HepG2 (cell line): ENCODE results near the gene TTLL13. TPM values are rescaled to one million over a fixed set of nuclear protein-coding genes. Genes with fewer than 3 reads are reported as not detected.

Source experiments
- CAMTA2 ChIP-seq: sonication (generic); formaldehyde crosslinking; IDR thresholded peaks from 2 replicates; pipeline ENCODE4 v1.4.0; 2020; ENCODE audit warnings: mild to moderate bottlenecking, missing genetic modification reagents, borderline replicate concordance
- FOSL2 ChIP-seq: sonication (generic); formaldehyde crosslinking; IDR thresholded peaks from 2 replicates; pipeline ENCODE4 v1.4.0; 2020; ENCODE audit warnings: missing genetic modification reagents
- FOXA3 ChIP-seq: IDR thresholded peaks from 2 replicates; pipeline ENCODE4 v1.6.1; 2016; ENCODE audit warnings: missing genetic modification reagents, missing compliant biosample characterization
- GTF3A ChIP-seq: sonication (generic); formaldehyde crosslinking; conservative IDR thresholded peaks from 2 replicates; pipeline ENCODE4 v1.4.0; 2020; ENCODE audit warnings: mild to moderate bottlenecking, missing genetic modification reagents
- HOXA3 ChIP-seq: sonication (generic); formaldehyde crosslinking; IDR thresholded peaks from 2 replicates; pipeline ENCODE4 v1.5.0; 2020; ENCODE audit warnings: missing genetic modification reagents
- MXD4 ChIP-seq: IDR thresholded peaks from 2 replicates; pipeline ENCODE4 v1.6.1; 2016; ENCODE audit warnings: mild to moderate bottlenecking, missing biosample characterization, missing genetic modification reagents
- NR2C2 ChIP-seq: sonication (generic); formaldehyde crosslinking; IDR thresholded peaks from 2 replicates; pipeline ENCODE4 v1.4.0; 2020; ENCODE audit warnings: missing genetic modification reagents, mild to moderate bottlenecking, moderate library complexity, borderline replicate concordance
- SMC3 ChIP-seq: IDR thresholded peaks from 2 replicates; pipeline ENCODE4 v1.6.1; 2011; ENCODE audit warnings: low read length, improper control_type of control experiment
- SNAPC2 ChIP-seq: sonication (generic); formaldehyde crosslinking; IDR thresholded peaks from 2 replicates; pipeline ENCODE4 v1.8.1; 2022; ENCODE audit warnings: mild to moderate bottlenecking, missing genetic modification reagents
- TBP ChIP-seq: sonication (generic); formaldehyde crosslinking; IDR thresholded peaks from 2 replicates; pipeline ENCODE4 v1.5.0; 2020; ENCODE audit warnings: missing genetic modification reagents
- ZBTB42 ChIP-seq: sonication (generic); formaldehyde crosslinking; IDR thresholded peaks from 2 replicates; pipeline ENCODE4 v1.5.0; 2020; ENCODE audit warnings: mild to moderate bottlenecking, missing genetic modification reagents
- ZFAT ChIP-seq: sonication (generic); formaldehyde crosslinking; conservative IDR thresholded peaks from 2 replicates; pipeline ENCODE4 v1.8.1; 2023; ENCODE audit warnings: missing genetic modification reagents, inconsistent platforms
- ZMYM4 ChIP-seq: sonication (generic); formaldehyde crosslinking; IDR thresholded peaks from 2 replicates; pipeline ENCODE4 v1.8.1; 2023; ENCODE audit warnings: mild to moderate bottlenecking, missing genetic modification reagents
- ZNF20 ChIP-seq: sonication (generic); formaldehyde crosslinking; IDR thresholded peaks from 2 replicates; pipeline ENCODE4 v1.4.0; 2020; ENCODE audit warnings: mild to moderate bottlenecking, moderate library complexity, missing genetic modification reagents
- ZNF260 ChIP-seq: sonication (generic); formaldehyde crosslinking; IDR thresholded peaks from 2 replicates; pipeline ENCODE4 v1.4.0; 2020; ENCODE audit warnings: missing genetic modification reagents, low read depth, mild to moderate bottlenecking, borderline replicate concordance
- ZNF468 ChIP-seq: sonication (generic); formaldehyde crosslinking; IDR thresholded peaks from 2 replicates; pipeline ENCODE4 v1.8.0; 2022; ENCODE audit warnings: mild to moderate bottlenecking, moderate library complexity, missing genetic modification reagents
- ZNF567 ChIP-seq: sonication (generic); formaldehyde crosslinking; IDR thresholded peaks from 2 replicates; pipeline ENCODE4 v1.8.1; 2023; ENCODE audit warnings: mild to moderate bottlenecking, missing genetic modification reagents, borderline replicate concordance
- ZNF660 ChIP-seq: sonication (generic); formaldehyde crosslinking; IDR thresholded peaks from 2 replicates; pipeline ENCODE4 v1.5.1; 2020; ENCODE audit warnings: mild to moderate bottlenecking, low read depth, missing genetic modification reagents, borderline replicate concordance
- ZNF720 ChIP-seq: sonication (generic); formaldehyde crosslinking; IDR thresholded peaks from 2 replicates; pipeline ENCODE4 v1.4.0; 2020; ENCODE audit warnings: missing genetic modification reagents
- ZNF781 ChIP-seq: sonication (generic); formaldehyde crosslinking; IDR thresholded peaks from 2 replicates; pipeline ENCODE4 v1.5.1; 2020; ENCODE audit warnings: borderline replicate concordance, mild to moderate bottlenecking, missing genetic modification reagents; ENCODE audit errors: not compliant biosample characterization
- polyA plus RNA-seq, 8 experiments: library from polyadenylated mRNA; depleted of rRNA in 3 of 8; stranded (reverse) in 7 of 8; unstranded in 1 of 8; fragments of >200 nt; fragmentation: Illumina TruSeq in 4 of 8; extraction: Trizol in 4 of 8; gene quantifications; 2 replicates each; pipeline versions ENCODE4 v1.2.1 to v1.2.3, GENCODE V29; 2011 to 2016; ENCODE audit warnings: low read depth in 4 of 8, missing spikeins in 1 of 8, mixed read lengths in 1 of 8; ENCODE audit not compliant: insufficient read depth in 1 of 8
- total RNA-seq, 5 experiments: library from RNA; depleted of rRNA; stranded (reverse); fragments of >200 nt; fragmentation: Illumina TruSeq; extraction: Trizol; gene quantifications; 2 replicates each; pipeline ENCODE4 v1.2.3, GENCODE V29; 2016; ENCODE audit warnings: low read depth in 1 of 5
- TF ChIP-seq, protein P1 (sequence below): sonication (generic); formaldehyde crosslinking; IDR thresholded peaks from 2 replicates; pipeline ENCODE4 v1.8.0; 2022; ENCODE audit warnings: mild to moderate bottlenecking, missing genetic modification reagents
- TF ChIP-seq, protein P2 (sequence below): sonication (generic); formaldehyde crosslinking; IDR thresholded peaks from 2 replicates; pipeline ENCODE4 v1.4.0; 2020; ENCODE audit warnings: missing genetic modification reagents, mild to moderate bottlenecking, borderline replicate concordance
- TF ChIP-seq, protein P3 (sequence below): sonication (generic); formaldehyde crosslinking; IDR thresholded peaks from 2 replicates; pipeline ENCODE4 v1.4.0; 2020; ENCODE audit warnings: mild to moderate bottlenecking, low read depth, missing genetic modification reagents
- TF ChIP-seq, protein P4 (sequence below): sonication (generic); formaldehyde crosslinking; IDR thresholded peaks from 2 replicates; pipeline ENCODE4 v1.8.1; 2022; ENCODE audit warnings: mild to moderate bottlenecking, missing genetic modification reagents

The TTLL13 gene
- total and polyA plus RNA-seq, 2 of the 13 experiments (the other 11 are each of a cell fraction or from before 2014, with no cell fraction given) = 0.07 to 0.29 TPM

GRCh38 chr15:90249203-90249863 lies at the start of gene TTLL13 (continued):
- TF ChIP-seq, protein P1, sequence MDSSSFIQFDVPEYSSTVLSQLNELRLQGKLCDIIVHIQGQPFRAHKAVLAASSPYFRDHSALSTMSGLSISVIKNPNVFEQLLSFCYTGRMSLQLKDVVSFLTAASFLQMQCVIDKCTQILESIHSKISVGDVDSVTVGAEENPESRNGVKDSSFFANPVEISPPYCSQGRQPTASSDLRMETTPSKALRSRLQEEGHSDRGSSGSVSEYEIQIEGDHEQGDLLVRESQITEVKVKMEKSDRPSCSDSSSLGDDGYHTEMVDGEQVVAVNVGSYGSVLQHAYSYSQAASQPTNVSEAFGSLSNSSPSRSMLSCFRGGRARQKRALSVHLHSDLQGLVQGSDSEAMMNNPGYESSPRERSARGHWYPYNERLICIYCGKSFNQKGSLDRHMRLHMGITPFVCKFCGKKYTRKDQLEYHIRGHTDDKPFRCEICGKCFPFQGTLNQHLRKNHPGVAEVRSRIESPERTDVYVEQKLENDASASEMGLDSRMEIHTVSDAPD (CRISPR knock-in tag) = no peak
- TF ChIP-seq ZBTB42 (CRISPR knock-in tag) = no peak
- peak; percentile 29 for TF ChIP-seq ZNF781
- 0 out of 2 replicates have a peak, but pooled peaks have one; percentile 71 for TF ChIP-seq ZNF567 (CRISPR knock-in tag)
- TF ChIP-seq ZNF720 (CRISPR knock-in tag) = no peak
- peak; percentile 75 for TF ChIP-seq HOXA3
- TF ChIP-seq CAMTA2 (CRISPR knock-in tag) = no peak
- TF ChIP-seq, protein P2, sequence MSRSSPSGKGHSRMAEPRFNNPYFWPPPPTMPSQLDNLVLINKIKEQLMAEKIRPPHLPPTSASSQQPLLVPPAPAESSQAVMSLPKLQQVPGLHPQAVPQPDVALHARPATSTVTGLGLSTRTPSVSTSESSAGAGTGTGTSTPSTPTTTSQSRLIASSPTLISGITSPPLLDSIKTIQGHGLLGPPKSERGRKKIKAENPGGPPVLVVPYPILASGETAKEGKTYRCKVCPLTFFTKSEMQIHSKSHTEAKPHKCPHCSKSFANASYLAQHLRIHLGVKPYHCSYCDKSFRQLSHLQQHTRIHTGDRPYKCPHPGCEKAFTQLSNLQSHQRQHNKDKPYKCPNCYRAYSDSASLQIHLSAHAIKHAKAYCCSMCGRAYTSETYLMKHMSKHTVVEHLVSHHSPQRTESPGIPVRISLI (CRISPR knock-in tag) = 0 out of 2 replicates have a peak, but pooled peaks have one; percentile 57
- TF ChIP-seq ZNF20 (CRISPR knock-in tag) = no peak
- TF ChIP-seq SMC3 = no peak
- TF ChIP-seq NR2C2 = peak; percentile 52; the same call in 1 of the 2 replicates
- no peak for TF ChIP-seq TBP (CRISPR knock-in tag)
- TF ChIP-seq ZNF260 (CRISPR knock-in tag) = no peak
- TF ChIP-seq, protein P3, sequence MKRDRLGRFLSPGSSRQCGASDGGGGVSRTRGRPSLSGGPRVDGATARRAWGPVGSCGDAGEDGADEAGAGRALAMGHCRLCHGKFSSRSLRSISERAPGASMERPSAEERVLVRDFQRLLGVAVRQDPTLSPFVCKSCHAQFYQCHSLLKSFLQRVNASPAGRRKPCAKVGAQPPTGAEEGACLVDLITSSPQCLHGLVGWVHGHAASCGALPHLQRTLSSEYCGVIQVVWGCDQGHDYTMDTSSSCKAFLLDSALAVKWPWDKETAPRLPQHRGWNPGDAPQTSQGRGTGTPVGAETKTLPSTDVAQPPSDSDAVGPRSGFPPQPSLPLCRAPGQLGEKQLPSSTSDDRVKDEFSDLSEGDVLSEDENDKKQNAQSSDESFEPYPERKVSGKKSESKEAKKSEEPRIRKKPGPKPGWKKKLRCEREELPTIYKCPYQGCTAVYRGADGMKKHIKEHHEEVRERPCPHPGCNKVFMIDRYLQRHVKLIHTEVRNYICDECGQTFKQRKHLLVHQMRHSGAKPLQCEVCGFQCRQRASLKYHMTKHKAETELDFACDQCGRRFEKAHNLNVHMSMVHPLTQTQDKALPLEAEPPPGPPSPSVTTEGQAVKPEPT (CRISPR knock-in tag) = no peak
- 0 out of 2 replicates have a peak, but pooled peaks have one; percentile 63 for TF ChIP-seq ZNF660 (CRISPR knock-in tag)
- TF ChIP-seq, protein P4, sequence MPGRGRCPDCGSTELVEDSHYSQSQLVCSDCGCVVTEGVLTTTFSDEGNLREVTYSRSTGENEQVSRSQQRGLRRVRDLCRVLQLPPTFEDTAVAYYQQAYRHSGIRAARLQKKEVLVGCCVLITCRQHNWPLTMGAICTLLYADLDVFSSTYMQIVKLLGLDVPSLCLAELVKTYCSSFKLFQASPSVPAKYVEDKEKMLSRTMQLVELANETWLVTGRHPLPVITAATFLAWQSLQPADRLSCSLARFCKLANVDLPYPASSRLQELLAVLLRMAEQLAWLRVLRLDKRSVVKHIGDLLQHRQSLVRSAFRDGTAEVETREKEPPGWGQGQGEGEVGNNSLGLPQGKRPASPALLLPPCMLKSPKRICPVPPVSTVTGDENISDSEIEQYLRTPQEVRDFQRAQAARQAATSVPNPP (CRISPR knock-in tag) = no peak
- peak; percentile 54 for TF ChIP-seq ZMYM4 (CRISPR knock-in tag)
- TF ChIP-seq GTF3A (CRISPR knock-in tag) = no peak
- 0 out of 2 replicates have a peak, but pooled peaks have one; percentile 51 for TF ChIP-seq ZNF468 (CRISPR knock-in tag)
- TF ChIP-seq SNAPC2 = 0 out of 2 replicates have a peak, but pooled peaks have one; percentile 57
- TF ChIP-seq MXD4 = peak; percentile 65
- TF ChIP-seq FOXA3 = no peak; the same call in 1 of the 2 replicates
- TF ChIP-seq ZFAT (CRISPR knock-in tag) = no peak
- TF ChIP-seq FOSL2 (CRISPR knock-in tag) = no peak
